Measurements from ENCODE around the gene NCF4.

NCF4 gene

GRCh38 chr22:36893262-36893661 lies 32.5 kb downstream of the NCF4 start:
- no peak for TF ChIP-seq ZFP30 (CRISPR knock-in tag; IDR thresholded peaks at IDR 0.05)
- no peak for TF ChIP-seq ZNF70 (CRISPR knock-in tag; IDR thresholded peaks at IDR 0.05)
- no peak for TF ChIP-seq SNAI2 (CRISPR knock-in tag; IDR thresholded peaks at IDR 0.05)
- TF ChIP-seq ZNF565 (CRISPR knock-in tag; conservative IDR thresholded peaks at IDR 0.05; ENCODE audit: low read depth), result no peak
- no peak for TF ChIP-seq ZC3H10 (CRISPR knock-in tag; IDR thresholded peaks at IDR 0.05)
- no peak for TF ChIP-seq ARNTL (CRISPR knock-in tag; IDR thresholded peaks at IDR 0.05; ENCODE audit: borderline replicate concordance, low read depth)
- TF ChIP-seq TSHZ2 (CRISPR knock-in tag; IDR thresholded peaks at IDR 0.05), result no peak
- no peak for TF ChIP-seq TOX (CRISPR knock-in tag; IDR thresholded peaks at IDR 0.05; ENCODE audit: borderline replicate concordance)
- no peak for TF ChIP-seq PPARA (CRISPR knock-in tag; IDR thresholded peaks at IDR 0.05; ENCODE audit: borderline replicate concordance)
- TF ChIP-seq, protein P1, sequence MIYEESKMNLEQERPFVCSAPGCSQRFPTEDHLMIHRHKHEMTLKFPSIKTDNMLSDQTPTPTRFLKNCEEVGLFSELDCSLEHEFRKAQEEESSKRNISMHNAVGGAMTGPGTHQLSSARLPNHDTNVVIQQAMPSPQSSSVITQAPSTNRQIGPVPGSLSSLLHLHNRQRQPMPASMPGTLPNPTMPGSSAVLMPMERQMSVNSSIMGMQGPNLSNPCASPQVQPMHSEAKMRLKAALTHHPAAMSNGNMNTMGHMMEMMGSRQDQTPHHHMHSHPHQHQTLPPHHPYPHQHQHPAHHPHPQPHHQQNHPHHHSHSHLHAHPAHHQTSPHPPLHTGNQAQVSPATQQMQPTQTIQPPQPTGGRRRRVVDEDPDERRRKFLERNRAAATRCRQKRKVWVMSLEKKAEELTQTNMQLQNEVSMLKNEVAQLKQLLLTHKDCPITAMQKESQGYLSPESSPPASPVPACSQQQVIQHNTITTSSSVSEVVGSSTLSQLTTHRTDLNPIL (CRISPR knock-in tag; IDR thresholded peaks at IDR 0.05; ENCODE audit: low read depth), result no peak
- TF ChIP-seq, protein P2, sequence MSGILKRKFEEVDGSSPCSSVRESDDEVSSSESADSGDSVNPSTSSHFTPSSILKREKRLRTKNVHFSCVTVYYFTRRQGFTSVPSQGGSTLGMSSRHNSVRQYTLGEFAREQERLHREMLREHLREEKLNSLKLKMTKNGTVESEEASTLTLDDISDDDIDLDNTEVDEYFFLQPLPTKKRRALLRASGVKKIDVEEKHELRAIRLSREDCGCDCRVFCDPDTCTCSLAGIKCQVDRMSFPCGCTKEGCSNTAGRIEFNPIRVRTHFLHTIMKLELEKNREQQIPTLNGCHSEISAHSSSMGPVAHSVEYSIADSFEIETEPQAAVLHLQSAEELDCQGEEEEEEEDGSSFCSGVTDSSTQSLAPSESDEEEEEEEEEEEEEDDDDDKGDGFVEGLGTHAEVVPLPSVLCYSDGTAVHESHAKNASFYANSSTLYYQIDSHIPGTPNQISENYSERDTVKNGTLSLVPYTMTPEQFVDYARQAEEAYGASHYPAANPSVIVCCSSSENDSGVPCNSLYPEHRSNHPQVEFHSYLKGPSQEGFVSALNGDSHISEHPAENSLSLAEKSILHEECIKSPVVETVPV (CRISPR knock-in tag; IDR thresholded peaks at IDR 0.05), result no peak
- no peak for TF ChIP-seq CSDC2 (CRISPR knock-in tag; IDR thresholded peaks at IDR 0.05)
- TF ChIP-seq RARB (CRISPR knock-in tag; IDR thresholded peaks at IDR 0.05), result no peak
- TF ChIP-seq, protein P3, sequence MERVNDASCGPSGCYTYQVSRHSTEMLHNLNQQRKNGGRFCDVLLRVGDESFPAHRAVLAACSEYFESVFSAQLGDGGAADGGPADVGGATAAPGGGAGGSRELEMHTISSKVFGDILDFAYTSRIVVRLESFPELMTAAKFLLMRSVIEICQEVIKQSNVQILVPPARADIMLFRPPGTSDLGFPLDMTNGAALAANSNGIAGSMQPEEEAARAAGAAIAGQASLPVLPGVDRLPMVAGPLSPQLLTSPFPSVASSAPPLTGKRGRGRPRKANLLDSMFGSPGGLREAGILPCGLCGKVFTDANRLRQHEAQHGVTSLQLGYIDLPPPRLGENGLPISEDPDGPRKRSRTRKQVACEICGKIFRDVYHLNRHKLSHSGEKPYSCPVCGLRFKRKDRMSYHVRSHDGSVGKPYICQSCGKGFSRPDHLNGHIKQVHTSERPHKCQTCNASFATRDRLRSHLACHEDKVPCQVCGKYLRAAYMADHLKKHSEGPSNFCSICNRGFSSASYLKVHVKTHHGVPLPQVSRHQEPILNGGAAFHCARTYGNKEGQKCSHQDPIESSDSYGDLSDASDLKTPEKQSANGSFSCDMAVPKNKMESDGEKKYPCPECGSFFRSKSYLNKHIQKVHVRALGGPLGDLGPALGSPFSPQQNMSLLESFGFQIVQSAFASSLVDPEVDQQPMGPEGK (CRISPR knock-in tag; IDR thresholded peaks at IDR 0.05; ENCODE audit: borderline replicate concordance), result no peak
- ATAC-seq, result no peak

- TF ChIP-seq, protein P2 (CRISPR knock-in tag; IDR thresholded peaks at IDR 0.05), result no peak
- TF ChIP-seq ZFP3 (CRISPR knock-in tag; IDR thresholded peaks at IDR 0.05) (no peak), POU6F1 (CRISPR knock-in tag; IDR thresholded peaks at IDR 0.05; ENCODE audit: borderline replicate concordance, low read depth) (no peak), SNAI2 (CRISPR knock-in tag; IDR thresholded peaks at IDR 0.05) (no peak), ZNF565 (CRISPR knock-in tag; conservative IDR thresholded peaks at IDR 0.05; ENCODE audit: low read depth) (no peak)
- ATAC-seq, result no peak
Observed at GRCh38 chr22:36894266-36894665, 33.5 kb downstream of the NCF4 start.

GRCh38 chr22:36897611-36898010 lies 36.8 kb downstream of the NCF4 start:
- no peak for TF ChIP-seq TCF4 (CRISPR knock-in tag; IDR thresholded peaks at IDR 0.05; ENCODE audit: borderline replicate concordance)
- TF ChIP-seq ZNF70 (CRISPR knock-in tag; IDR thresholded peaks at IDR 0.05), result no peak
- TF ChIP-seq SNAI2 (CRISPR knock-in tag; IDR thresholded peaks at IDR 0.05), result no peak
- no peak for TF ChIP-seq POU6F1 (CRISPR knock-in tag; IDR thresholded peaks at IDR 0.05; ENCODE audit: borderline replicate concordance, low read depth)
- no peak for TF ChIP-seq OSR1 (CRISPR knock-in tag; IDR thresholded peaks at IDR 0.05)
- no peak for TF ChIP-seq ISL1 (CRISPR knock-in tag; IDR thresholded peaks at IDR 0.05)
- no peak for ATAC-seq
